Common myeloid progenitor, CD34-positive (primary cell): ENCODE results near the gene UGT8.

ENCODE experiments used
- CTCF ChIA-PET: fragments of 350-600 bp; sonication (Branson Sonifier 250); formaldehyde crosslinking; loops from one replicate; lab custom pipeline; 2021; ENCODE audit warnings: antibody characterized with exemption; lab: Charles Lee
- POLR2A ChIA-PET: fragments of 350-600 bp; sonication (Branson Sonifier 250); formaldehyde crosslinking; loops from one replicate; lab custom pipeline; 2021; ENCODE audit warnings: antibody characterized with exemption; lab: Charles Lee
- DNase-seq, 3 donors: peaks; one replicate each; pipeline versions ENCODE4 v3.0.0 to v3.0.0-alpha.2; 2013
- H3K27ac ChIP-seq, 2 experiments: 1 replicate in 1 of 2; 2 replicates in 1 of 2; pipeline ENCODE4 v1.7.0; 2013; ENCODE audit warnings: inconsistent platforms in 2 of 2, low read length in 2 of 2, mild to moderate bottlenecking in 2 of 2, low read depth in 1 of 2, moderate library complexity in 1 of 2; ENCODE audit not compliant: severe bottlenecking in 2 of 2, insufficient read depth in 1 of 2, poor library complexity in 1 of 2
- H3K27me3 ChIP-seq, 5 experiments: replicated peaks in 2 of 5; 1 replicate in 3 of 5; 2 replicates in 2 of 5; pipeline versions ENCODE4 v1.6.1 to v1.7.0; 2013; ENCODE audit warnings: low read length in 4 of 5, mild to moderate bottlenecking in 2 of 5, moderate library complexity in 2 of 5, inconsistent platforms in 1 of 5; ENCODE audit not compliant: insufficient read depth in 5 of 5, control insufficient read depth in 4 of 5
- H3K36me3 ChIP-seq, 4 experiments: 1 replicate in 2 of 4; 2 replicates in 2 of 4; pipeline versions ENCODE4 v1.6.1 to v1.7.0; 2013; ENCODE audit warnings: low read length in 3 of 4, control low read depth in 1 of 4, mild to moderate bottlenecking in 1 of 4; ENCODE audit not compliant: control insufficient read depth in 4 of 4, insufficient read depth in 4 of 4
- H3K4me1 ChIP-seq, 4 experiments: 1 replicate in 3 of 4; 2 replicates in 1 of 4; pipeline versions ENCODE4 v1.6.1 to v1.7.1; 2013; ENCODE audit warnings: low read length in 3 of 4, mild to moderate bottlenecking in 3 of 4, control low read depth in 1 of 4, inconsistent platforms in 1 of 4, moderate library complexity in 1 of 4; ENCODE audit not compliant: control insufficient read depth in 4 of 4, insufficient read depth in 4 of 4; ENCODE audit errors: control extremely low read depth in 1 of 4
- H3K4me3 ChIP-seq, 7 experiments: 1 replicate in 4 of 7; 2 replicates in 3 of 7; pipeline versions ENCODE4 v1.5.1 to v1.7.0; 2013; ENCODE audit warnings: mild to moderate bottlenecking in 7 of 7, low read length in 6 of 7, moderate library complexity in 6 of 7, inconsistent platforms in 2 of 7, low read depth in 2 of 7, control low read depth in 1 of 7; ENCODE audit not compliant: insufficient read depth in 4 of 7, control insufficient read depth in 1 of 7; ENCODE audit errors: extremely low read depth in 1 of 7
- H3K9me3 ChIP-seq, 5 experiments: 1 replicate in 4 of 5; 2 replicates in 1 of 5; pipeline versions ENCODE4 v1.6.1 to v1.7.1; 2013; ENCODE audit warnings: low read length in 4 of 5, mild to moderate bottlenecking in 2 of 5, inconsistent platforms in 1 of 5, low read depth in 1 of 5, moderate library complexity in 1 of 5; ENCODE audit not compliant: control insufficient read depth in 4 of 5, insufficient read depth in 2 of 5; ENCODE audit errors: control extremely low read depth in 1 of 5
- WGBS: methylation state at CpG from one replicate; pipeline ENCODE4 v1.1.5; 2013; ENCODE audit not compliant: insufficient coverage; 5-methylcytosine and 5-hydroxymethylcytosine counted together

UGT8 gene

DNA sequence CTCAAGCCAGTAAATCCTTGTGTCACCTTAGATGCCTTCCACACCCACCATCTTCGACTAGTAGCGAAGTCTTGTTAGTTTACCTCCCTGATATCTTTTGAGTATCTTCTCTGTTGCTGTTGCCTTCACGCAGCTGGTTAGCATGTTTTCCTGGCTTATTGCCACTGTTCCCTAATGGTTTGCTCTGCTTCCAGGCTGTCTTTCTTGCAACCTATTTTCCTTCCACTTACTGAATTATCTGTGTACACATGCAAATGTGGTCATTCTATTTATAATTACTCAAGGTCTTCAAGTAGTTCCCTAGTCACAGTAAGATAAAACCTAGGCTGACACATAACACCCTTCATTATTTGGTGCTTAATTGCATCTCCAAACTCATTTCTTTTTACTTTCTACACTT lies 89.5 kb downstream of the UGT8 start:
- peaks cover 0 to 2% (median 0%) of the 10 kb centered on the region in 5 experiments for H3K27me3 ChIP-seq
- H3K4me3 ChIP-seq, result no peak overlapping the region
- no peaks in the 10 kb centered on the region for H3K36me3 ChIP-seq
- no peaks in the 10 kb centered on the region for H3K4me1 ChIP-seq
- POLR2A ChIA-PET, result no interaction called here
- DNase-seq, result no peak
- 92% methylated on average over 3 of the region's 3 CpGs for WGBS
- CTCF ChIA-PET, result no interaction called here
- H3K9me3 ChIP-seq, result no peaks in the 10 kb centered on the region
- no peak overlapping the region for H3K27ac ChIP-seq

DNA sequence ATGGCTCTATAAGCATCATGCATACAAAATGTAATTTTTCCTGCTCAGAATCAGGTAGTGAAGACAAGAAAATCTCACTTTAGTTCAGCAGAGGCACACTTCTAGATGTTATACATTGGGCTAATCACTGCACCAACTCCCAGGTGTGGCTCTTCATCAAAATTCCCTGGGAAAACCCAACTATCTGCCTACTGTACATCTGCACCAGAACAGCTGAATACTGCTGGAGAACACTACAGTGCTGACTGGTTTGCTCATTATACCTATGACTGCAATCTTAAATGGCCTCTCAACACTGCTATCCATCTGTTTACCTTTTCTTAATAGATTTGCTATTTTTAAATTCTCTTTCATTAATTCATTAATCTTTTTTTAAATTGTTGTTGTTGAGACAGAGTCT lies 92.0 kb downstream of the UGT8 start:
- H3K4me3 ChIP-seq, result no peak overlapping the region
- no peak overlapping the region for H3K27ac ChIP-seq
- H3K9me3 ChIP-seq, result no peaks in the 10 kb centered on the region
- ChIA-PET CTCF (interaction anchor here (0.6 kb wide), 1 partner anchor 389 kb away, joined by 3 read pairs; no protein-coding TSS in a partner anchor), POLR2A (no interaction called here)
- H3K27me3 ChIP-seq, result peaks cover 0 to 2% (median 0%) of the 10 kb centered on the region in 5 experiments
- H3K4me1 ChIP-seq, result no peaks in the 10 kb centered on the region
- no peaks in the 10 kb centered on the region for H3K36me3 ChIP-seq
- DNase-seq, result no peak

DNA sequence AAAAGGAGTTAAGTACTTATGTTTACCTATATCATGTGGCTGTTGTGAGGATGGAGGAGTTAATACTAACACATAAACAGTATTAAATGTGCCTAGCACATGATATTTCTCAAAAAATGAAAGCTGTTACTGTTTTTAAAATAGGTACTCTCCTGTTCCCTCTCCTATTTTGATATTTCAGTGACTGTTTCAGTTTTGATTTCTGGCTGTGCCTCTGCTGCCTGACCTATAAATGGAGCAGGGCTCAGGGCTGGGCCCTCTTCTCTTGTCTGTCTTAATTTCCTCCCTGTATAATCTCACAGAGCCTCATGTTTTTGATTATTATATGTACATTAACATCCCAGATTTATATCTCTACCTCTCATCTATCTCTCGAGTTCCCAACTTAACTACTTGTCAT lies 93.3 kb downstream of the UGT8 start:
- Histone ChIP-seq H3K27ac (no peak overlapping the region), H3K27me3 (peaks cover 0 to 2% (median 0%) of the 10 kb centered on the region in 5 experiments), H3K9me3 (no peaks in the 10 kb centered on the region), H3K36me3 (no peaks in the 10 kb centered on the region), H3K4me1 (no peaks in the 10 kb centered on the region), H3K4me3 (no peak overlapping the region)
- CTCF ChIA-PET, result no interaction called here
- POLR2A ChIA-PET, result no interaction called here
- DNase-seq, result no peak
- WGBS, result 78% methylated on average over 1 of the region's 1 CpG

DNA sequence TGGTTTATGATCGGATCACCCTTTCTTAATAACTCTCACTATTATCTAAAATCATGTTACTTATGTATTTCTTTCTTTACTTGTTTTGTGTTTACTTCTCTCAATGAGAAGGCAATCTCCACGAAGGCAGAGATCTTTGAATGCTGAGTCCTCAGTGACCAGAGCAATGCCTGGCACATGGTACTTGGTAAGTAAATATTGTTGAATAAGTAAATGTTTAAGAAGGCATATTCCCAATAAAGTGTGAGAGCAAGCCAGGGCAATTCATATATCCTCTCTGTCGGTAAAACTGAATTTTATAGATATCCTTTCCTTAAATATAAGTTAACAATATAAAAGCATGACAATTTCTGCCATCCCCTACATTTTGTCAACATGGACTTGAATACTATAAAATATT lies 94.4 kb downstream of the UGT8 start:
- WGBS, result no CpG with 5 or more reads among the region's 3 CpGs
- Histone ChIP-seq H3K9me3 (no peaks in the 10 kb centered on the region), H3K27me3 (peaks cover 0 to 2% (median 0%) of the 10 kb centered on the region in 5 experiments), H3K4me3 (no peak overlapping the region), H3K36me3 (no peaks in the 10 kb centered on the region), H3K27ac (no peak overlapping the region), H3K4me1 (no peaks in the 10 kb centered on the region)
- ChIA-PET CTCF (no interaction called here), POLR2A (no interaction called here)
- DNase-seq, result no peak

DNA sequence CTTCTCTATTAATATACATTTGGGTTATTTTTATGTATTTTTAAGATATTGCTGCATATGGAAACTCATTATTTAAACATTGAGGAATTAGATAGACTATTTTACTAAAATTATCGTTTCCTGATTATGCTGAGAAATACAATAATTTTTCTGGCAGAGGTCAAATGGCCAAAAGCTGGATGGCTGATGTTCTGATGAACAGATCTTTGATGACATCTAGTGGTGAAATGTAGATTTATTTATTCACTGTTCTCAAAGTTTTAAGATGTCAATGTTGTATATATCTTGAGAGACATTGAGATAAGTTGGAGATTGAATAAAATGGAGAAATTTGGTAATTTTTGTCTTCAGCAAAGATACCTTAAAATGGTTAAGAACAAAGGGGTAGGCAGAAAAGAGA lies 96.2 kb downstream of the UGT8 start:
- DNase-seq, result peak; percentile 14 to 37 (median 25)
- ChIA-PET CTCF (interaction anchor here (1.1 kb wide), 1 partner anchor 306 kb away, joined by 3 read pairs; no protein-coding TSS in a partner anchor), POLR2A (no interaction called here)
- Histone ChIP-seq H3K4me3 (no peak overlapping the region), H3K27ac (no peak overlapping the region), H3K27me3 (peaks cover 0 to 5% (median 0%) of the 10 kb centered on the region in 5 experiments), H3K36me3 (no peaks in the 10 kb centered on the region), H3K9me3 (no peaks in the 10 kb centered on the region), H3K4me1 (no peaks in the 10 kb centered on the region)
- WGBS, result no CpG with 5 or more reads among the region's 1 CpG

DNA sequence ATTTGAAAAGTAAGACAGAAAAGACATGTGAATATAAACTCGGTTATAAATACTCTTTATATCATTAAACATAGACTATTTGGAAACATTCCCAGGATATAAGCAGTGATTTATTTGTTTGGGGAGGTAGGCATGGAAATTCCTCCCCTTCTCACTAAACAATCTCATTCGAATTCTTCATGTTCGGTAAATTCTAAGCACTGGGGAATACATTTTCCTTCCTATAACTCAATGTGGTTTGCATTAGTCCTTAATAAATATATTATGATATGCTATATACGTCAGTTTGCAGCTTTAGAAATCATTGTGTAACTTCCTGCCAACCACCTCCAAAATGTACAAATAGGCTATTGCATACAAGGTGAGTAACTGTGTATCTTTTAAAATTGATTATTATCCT lies 99.6 kb downstream of the UGT8 start:
- CTCF ChIA-PET, result no interaction called here
- DNase-seq, result no peak
- Histone ChIP-seq H3K4me1 (no peaks in the 10 kb centered on the region), H3K4me3 (no peak overlapping the region), H3K36me3 (no peaks in the 10 kb centered on the region), H3K27me3 (peaks cover 0 to 4% (median 0%) of the 10 kb centered on the region in 5 experiments), H3K27ac (no peak overlapping the region), H3K9me3 (no peaks in the 10 kb centered on the region)
- POLR2A ChIA-PET, result no interaction called here
- no CpG with 5 or more reads among the region's 4 CpGs for WGBS

DNA sequence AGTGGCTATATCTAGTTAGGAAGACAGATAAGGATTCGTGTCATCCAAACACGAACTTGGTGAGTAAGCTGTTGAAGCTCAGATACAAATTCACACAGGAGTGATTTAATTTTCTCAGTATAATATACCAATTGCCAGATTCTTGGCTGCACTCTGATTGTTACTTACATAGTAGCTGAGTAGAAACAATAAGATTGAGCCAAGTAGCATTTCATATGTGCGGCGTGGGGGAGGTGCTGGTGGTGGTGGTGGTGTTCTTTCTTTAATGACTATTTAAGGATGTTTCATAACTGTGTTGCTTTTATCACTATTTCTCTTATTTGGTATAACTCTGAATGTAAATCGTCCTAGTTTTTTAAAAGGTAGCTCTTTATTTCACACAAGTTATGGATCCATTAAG lies 102.9 kb downstream of the UGT8 start:
- H3K36me3 ChIP-seq, result no peaks in the 10 kb centered on the region
- H3K4me3 ChIP-seq, result no peak overlapping the region
- H3K4me1 ChIP-seq, result no peaks in the 10 kb centered on the region
- ChIA-PET POLR2A (no interaction called here), CTCF (no interaction called here)
- no peak overlapping the region for H3K27ac ChIP-seq
- no peaks in the 10 kb centered on the region for H3K9me3 ChIP-seq
- DNase-seq, result no peak
- WGBS, result 90% methylated on average over 4 of the region's 5 CpGs
- peaks cover 0 to 4% (median 0%) of the 10 kb centered on the region in 5 experiments for H3K27me3 ChIP-seq
